Trophoblast cell (in vitro differentiated cells and primary cell): ENCODE results near the gene KIF16B.

ENCODE experiments used
- DNase-seq, 2 donors: peaks; one replicate each; pipeline ENCODE4 v3.0.0-alpha.2; 2016
- H2AFZ ChIP-seq: 2 replicates; pipeline ENCODE4 v1.6.1; 2013; ENCODE audit warnings: low read length, moderate library complexity, mild to moderate bottlenecking; ENCODE audit not compliant: insufficient read depth, poor library complexity
- H2AK5ac ChIP-seq: 2 replicates; pipeline ENCODE4 v1.6.1; 2013; ENCODE audit warnings: mild to moderate bottlenecking, low read length
- H2BK120ac ChIP-seq: 2 replicates; pipeline ENCODE4 v1.6.1; 2013; ENCODE audit warnings: low read length, mild to moderate bottlenecking, moderate library complexity; ENCODE audit not compliant: insufficient read depth, poor library complexity
- H2BK12ac ChIP-seq: 2 replicates; pipeline ENCODE4 v1.6.1; 2013; ENCODE audit warnings: mild to moderate bottlenecking, low read length, moderate library complexity
- H2BK5ac ChIP-seq: 2 replicates; pipeline ENCODE4 v1.6.1; 2013; ENCODE audit warnings: low read length, low read depth, moderate library complexity, mild to moderate bottlenecking; ENCODE audit not compliant: poor library complexity
- H3K14ac ChIP-seq: 2 replicates; pipeline ENCODE4 v1.6.1; 2013; ENCODE audit warnings: mild to moderate bottlenecking, low read length
- H3K18ac ChIP-seq: 2 replicates; pipeline ENCODE4 v1.6.1; 2013; ENCODE audit warnings: mild to moderate bottlenecking, low read length
- H3K23ac ChIP-seq: 2 replicates; pipeline ENCODE4 v1.6.1; 2013; ENCODE audit warnings: low read length
- H3K27ac ChIP-seq: 2 replicates; pipeline ENCODE4 v1.5.1; 2013; ENCODE audit warnings: low read depth, mild to moderate bottlenecking, inconsistent platforms, low read length, moderate library complexity
- H3K27me3 ChIP-seq: 2 replicates; pipeline ENCODE4 v1.6.1; 2013; ENCODE audit warnings: inconsistent platforms, mild to moderate bottlenecking, low read length, moderate library complexity; ENCODE audit not compliant: insufficient read depth
- H3K36me3 ChIP-seq, 2 experiments: 1 replicate in 1 of 2; 2 replicates in 1 of 2; pipeline ENCODE4 v1.6.1; 2013; ENCODE audit warnings: low read length in 2 of 2, mild to moderate bottlenecking in 2 of 2, moderate library complexity in 1 of 2; ENCODE audit not compliant: insufficient read depth in 2 of 2, control insufficient read depth in 1 of 2
- H3K4ac ChIP-seq: 2 replicates; pipeline ENCODE4 v1.6.1; 2013; ENCODE audit warnings: low read depth, mild to moderate bottlenecking, low read length, moderate library complexity
- H3K4me1 ChIP-seq, 2 experiments: 1 replicate in 1 of 2; 2 replicates in 1 of 2; pipeline ENCODE4 v1.6.1; 2013; ENCODE audit warnings: low read length in 2 of 2, mild to moderate bottlenecking in 2 of 2, moderate library complexity in 1 of 2; ENCODE audit not compliant: insufficient read depth in 2 of 2, control insufficient read depth in 1 of 2
- H3K4me2 ChIP-seq: 2 replicates; pipeline ENCODE4 v1.6.1; 2013; ENCODE audit warnings: inconsistent platforms, mild to moderate bottlenecking, low read length, moderate library complexity
- H3K4me3 ChIP-seq: 2 replicates; pipeline ENCODE4 v1.5.1; 2013; ENCODE audit warnings: mild to moderate bottlenecking, low read depth, low read length, inconsistent platforms
- H3K79me1 ChIP-seq: one replicate; pipeline ENCODE4 v1.6.1; 2013; ENCODE audit warnings: low read length
- H3K79me2 ChIP-seq: 2 replicates; pipeline ENCODE4 v1.6.1; 2013; ENCODE audit warnings: low read length, mild to moderate bottlenecking; ENCODE audit not compliant: control insufficient read depth, insufficient read depth, poor library complexity
- H3K9ac ChIP-seq: 2 replicates; pipeline ENCODE4 v1.6.1; 2013; ENCODE audit warnings: mild to moderate bottlenecking, low read length
- H3K9me3 ChIP-seq: 2 replicates; pipeline ENCODE4 v1.6.1; 2013; ENCODE audit warnings: low read depth, mild to moderate bottlenecking, control low read depth, inconsistent platforms, low read length; ENCODE audit not compliant: insufficient read depth
- H4K12ac ChIP-seq: 2 replicates; pipeline ENCODE4 v1.6.1; 2013; ENCODE audit warnings: low read depth, mild to moderate bottlenecking, low read length, moderate library complexity
- H4K8ac ChIP-seq: 2 replicates; pipeline ENCODE4 v1.6.1; 2013; ENCODE audit warnings: low read depth, mild to moderate bottlenecking, low read length, moderate library complexity
- H4K91ac ChIP-seq: one replicate; pipeline ENCODE4 v1.6.1; 2013; ENCODE audit warnings: low read depth, mild to moderate bottlenecking, low read length, moderate library complexity
- WGBS: extraction: QIAGEN DNeasy Blood & Tissue Kit; methylation state at CpG from one replicate; pipeline ENCODE4 v1.1.7; 2013; ENCODE audit warnings: missing lambda C conversion rate; ENCODE audit not compliant: insufficient read length, insufficient coverage; ENCODE audit errors: extremely low coverage; 5-methylcytosine and 5-hydroxymethylcytosine counted together

The KIF16B gene

GRCh38 chr20:16317445-16318362, 255.5 kb downstream of the KIF16B start:
- no peak overlapping the region for H2AFZ ChIP-seq
- no peaks in the 10 kb centered on the region for H3K4me1 ChIP-seq
- H3K4ac ChIP-seq = no peak overlapping the region
- H3K27ac ChIP-seq = no peak overlapping the region
- H3K9ac ChIP-seq = no peak overlapping the region
- H3K79me1 ChIP-seq = no peaks in the 10 kb centered on the region
- H3K14ac ChIP-seq = no peak overlapping the region
- H3K4me2 ChIP-seq = no peak overlapping the region
- H2BK5ac ChIP-seq = no peak overlapping the region
- DNase-seq = no peak
- H4K91ac ChIP-seq = no peak overlapping the region
- H3K27me3 ChIP-seq = no peaks in the 10 kb centered on the region
- no peaks in the 10 kb centered on the region for H3K36me3 ChIP-seq
- no peak overlapping the region for H2BK12ac ChIP-seq
- peaks cover 1% of the 10 kb centered on the region for H3K9me3 ChIP-seq
- no peak overlapping the region for H3K18ac ChIP-seq
- no CpG with 5 or more reads among the region's 14 CpGs for WGBS
- no peak overlapping the region for H3K4me3 ChIP-seq
- H4K8ac ChIP-seq = no peak overlapping the region
- no peaks in the 10 kb centered on the region for H3K79me2 ChIP-seq
- no peak overlapping the region for H3K23ac ChIP-seq
- no peak overlapping the region for H2AK5ac ChIP-seq
- no peak overlapping the region for H2BK120ac ChIP-seq
- H4K12ac ChIP-seq = no peak overlapping the region

- no peak for DNase-seq
- Histone ChIP-seq H3K27ac (no peak overlapping the region), H2AK5ac (no peak overlapping the region), H3K79me1 (no peaks in the 10 kb centered on the region), H3K18ac (no peak overlapping the region), H3K4ac (no peak overlapping the region), H2AFZ (no peak overlapping the region), H3K9me3 (peaks cover 1% of the 10 kb centered on the region), H3K9ac (no peak overlapping the region), H3K79me2 (no peaks in the 10 kb centered on the region), H3K36me3 (peaks cover 0 to under 1% of the 10 kb centered on the region in 2 experiments), H3K4me2 (no peak overlapping the region), H3K23ac (no peak overlapping the region), H2BK5ac (no peak overlapping the region), H2BK120ac (no peak overlapping the region), H4K91ac (no peak overlapping the region), H4K8ac (no peak overlapping the region), H3K4me1 (no peaks in the 10 kb centered on the region), H3K27me3 (no peaks in the 10 kb centered on the region), H3K4me3 (no peak overlapping the region), H4K12ac (no peak overlapping the region), H3K14ac (no peak overlapping the region), H2BK12ac (no peak overlapping the region)
- no CpG with 5 or more reads among the region's 3 CpGs for WGBS
Observed at GRCh38 chr20:16316513-16316912, 256.7 kb downstream of the KIF16B start.

- Histone ChIP-seq H3K79me2 (no peaks in the 10 kb centered on the region), H3K36me3 (peaks cover 0 to 3% of the 10 kb centered on the region in 2 experiments), H3K18ac (no peak overlapping the region), H3K4me2 (no peak overlapping the region), H3K4ac (no peak overlapping the region), H3K79me1 (no peaks in the 10 kb centered on the region), H2BK12ac (no peak overlapping the region), H3K27me3 (no peaks in the 10 kb centered on the region), H2AK5ac (no peak overlapping the region), H3K9me3 (peaks cover 1% of the 10 kb centered on the region), H3K9ac (no peak overlapping the region), H3K4me3 (no peak overlapping the region), H2BK120ac (no peak overlapping the region), H3K27ac (no peak overlapping the region), H2BK5ac (no peak overlapping the region), H4K12ac (no peak overlapping the region), H3K4me1 (no peaks in the 10 kb centered on the region), H3K23ac (no peak overlapping the region), H2AFZ (no peak overlapping the region), H4K8ac (no peak overlapping the region), H4K91ac (no peak overlapping the region), H3K14ac (no peak overlapping the region)
- WGBS = no CpG with 5 or more reads among the region's 8 CpGs
- DNase-seq = no peak
Observed at GRCh38 chr20:16314748-16315159, 258.5 kb downstream of the KIF16B start.

GRCh38 chr20:16314320-16314719, 258.9 kb downstream of the KIF16B start:
- no peak overlapping the region for H2AFZ ChIP-seq
- no peak overlapping the region for H2BK120ac ChIP-seq
- no peaks in the 10 kb centered on the region for H3K27me3 ChIP-seq
- peaks cover 0 to 3% of the 10 kb centered on the region in 2 experiments for H3K36me3 ChIP-seq
- no peak for DNase-seq
- no peak overlapping the region for H2BK12ac ChIP-seq
- H3K4me2 ChIP-seq = no peak overlapping the region
- no peaks in the 10 kb centered on the region for H3K4me1 ChIP-seq
- no peak overlapping the region for H3K9ac ChIP-seq
- no peak overlapping the region for H2AK5ac ChIP-seq
- H3K9me3 ChIP-seq = peaks cover 1% of the 10 kb centered on the region
- no peak overlapping the region for H3K18ac ChIP-seq
- H3K79me1 ChIP-seq = no peaks in the 10 kb centered on the region
- H3K4me3 ChIP-seq = no peak overlapping the region
- no peak overlapping the region for H4K8ac ChIP-seq
- no peak overlapping the region for H4K12ac ChIP-seq
- no peak overlapping the region for H3K23ac ChIP-seq
- H3K14ac ChIP-seq = no peak overlapping the region
- H4K91ac ChIP-seq = no peak overlapping the region
- H3K4ac ChIP-seq = no peak overlapping the region
- H3K27ac ChIP-seq = no peak overlapping the region
- no peak overlapping the region for H2BK5ac ChIP-seq
- no peaks in the 10 kb centered on the region for H3K79me2 ChIP-seq
- no CpG with 5 or more reads among the region's 3 CpGs for WGBS
